HG03095 (cell line): ENCODE results near the gene ARL3.
"Not testable (repeated sequence)": the region's sequence is repeated elsewhere in the genome, so short reads cannot be mapped to it uniquely, and the experiment has no call there.

Experiments used
- ATAC-seq: cut with Tn5 transposase; IDR thresholded peaks from one replicate; pipeline ENCODE4 v1.9.1; 2021; ENCODE audit warnings: moderate library complexity; ENCODE audit not compliant: unreplicated experiment

The ARL3 gene

GRCh38 chr10:102710609-102711008 is 3.6 kb downstream of the ARL3 start:
- ATAC-seq, result no peak

GRCh38 chr10:102705531-102705930 is 8.7 kb downstream of the ARL3 start:
- no peak for ATAC-seq

- no peak for ATAC-seq
These were observed 9.3 kb downstream of the ARL3 start for GRCh38 chr10:102704915-102705314.

GRCh38 chr10:102702742-102703141 is 11.5 kb downstream of the ARL3 start:
- no peak for ATAC-seq

GRCh38 chr10:102701796-102702195 is 12.4 kb downstream of the ARL3 start:
- ATAC-seq, result no peak

- no peak for ATAC-seq
These were observed 12.9 kb downstream of the ARL3 start for GRCh38 chr10:102701272-102701671.

- ATAC-seq, result no peak
These were observed 15.3 kb downstream of the ARL3 start for GRCh38 chr10:102698894-102699293.

- no peak for ATAC-seq
These were observed 17.5 kb downstream of the ARL3 start for GRCh38 chr10:102696736-102697135.

- ATAC-seq, result not testable (repeated sequence)
These were observed 18.8 kb downstream of the ARL3 start for GRCh38 chr10:102695401-102695800.

- ATAC-seq, result no peak
These were observed 22.7 kb downstream of the ARL3 start for GRCh38 chr10:102691285-102692066.

GRCh38 chr10:102683736-102684135 is 30.5 kb downstream of the ARL3 start:
- no peak for ATAC-seq

GRCh38 chr10:102682981-102683380 is 31.2 kb downstream of the ARL3 start:
- ATAC-seq, result no peak

- no peak for ATAC-seq
These were observed 31.8 kb downstream of the ARL3 start for GRCh38 chr10:102682416-102682815.

GRCh38 chr10:102681696-102682095 is 32.5 kb downstream of the ARL3 start:
- ATAC-seq, result no peak

- ATAC-seq, result no peak
These were observed 34.6 kb downstream of the ARL3 start for GRCh38 chr10:102679596-102679995.

GRCh38 chr10:102678842-102679289 is 35.3 kb downstream of the ARL3 start:
- ATAC-seq, result no peak

- ATAC-seq, result no peak
These were observed 36.2 kb downstream of the ARL3 start for GRCh38 chr10:102678068-102678400.

GRCh38 chr10:102677331-102678067 is 36.7 kb downstream of the ARL3 start:
- ATAC-seq, result no peak

GRCh38 chr10:102676534-102677315 is 37.5 kb downstream of the ARL3 start:
- no peak for ATAC-seq

- ATAC-seq, result no peak
These were observed 38.3 kb downstream of the ARL3 start for GRCh38 chr10:102675666-102676533.
